NCI-H1105 (cell line): ENCODE data around the gene ESRRG.
A peak's percentile ranks its signal among the peaks of the same experiment; 100 is the strongest.

Experiments
- DNase-seq: peaks from one replicate; lab custom pipeline; 2025; lab: John Stamatoyannopoulos, UW

Gene ESRRG

DNA sequence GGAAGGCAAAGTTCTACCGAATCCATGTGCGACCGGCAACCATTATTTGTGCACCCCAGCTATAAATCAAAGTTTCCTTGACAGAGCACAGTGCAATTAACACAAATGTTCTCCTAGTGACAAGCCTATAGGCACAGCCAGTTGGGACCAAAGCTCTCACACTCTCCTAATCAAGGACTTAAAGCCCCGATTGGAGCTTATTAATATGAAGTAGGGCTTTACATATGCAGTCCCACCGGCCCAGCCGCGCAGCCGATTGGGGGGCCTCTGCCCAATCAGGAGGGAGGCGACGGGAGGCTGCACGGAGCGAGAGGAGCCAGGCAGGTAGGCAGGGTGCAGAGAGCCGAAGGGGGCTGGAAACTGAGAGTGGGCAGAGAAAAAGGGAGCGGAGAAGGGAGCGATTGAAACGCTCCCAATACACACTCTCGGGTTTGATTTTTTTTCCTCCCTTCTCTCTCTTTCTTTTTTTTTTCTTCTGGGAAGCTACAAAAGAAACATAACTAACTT lies at the start of gene ESRRG:
ESRRG (minus strand) TSS at position 156 of the 507 bp plus-strand sequence; CDS start at position 26, 130 bp downstream.
- DNase-seq: peak; percentile 89

- no peak for DNase-seq
These were observed 48.7 kb upstream of the ESRRG start for GRCh38 chr1:216771922-216772321.

- no peak for DNase-seq
These were observed 43.6 kb upstream of the ESRRG start for GRCh38 chr1:216766633-216767327.

DNA sequence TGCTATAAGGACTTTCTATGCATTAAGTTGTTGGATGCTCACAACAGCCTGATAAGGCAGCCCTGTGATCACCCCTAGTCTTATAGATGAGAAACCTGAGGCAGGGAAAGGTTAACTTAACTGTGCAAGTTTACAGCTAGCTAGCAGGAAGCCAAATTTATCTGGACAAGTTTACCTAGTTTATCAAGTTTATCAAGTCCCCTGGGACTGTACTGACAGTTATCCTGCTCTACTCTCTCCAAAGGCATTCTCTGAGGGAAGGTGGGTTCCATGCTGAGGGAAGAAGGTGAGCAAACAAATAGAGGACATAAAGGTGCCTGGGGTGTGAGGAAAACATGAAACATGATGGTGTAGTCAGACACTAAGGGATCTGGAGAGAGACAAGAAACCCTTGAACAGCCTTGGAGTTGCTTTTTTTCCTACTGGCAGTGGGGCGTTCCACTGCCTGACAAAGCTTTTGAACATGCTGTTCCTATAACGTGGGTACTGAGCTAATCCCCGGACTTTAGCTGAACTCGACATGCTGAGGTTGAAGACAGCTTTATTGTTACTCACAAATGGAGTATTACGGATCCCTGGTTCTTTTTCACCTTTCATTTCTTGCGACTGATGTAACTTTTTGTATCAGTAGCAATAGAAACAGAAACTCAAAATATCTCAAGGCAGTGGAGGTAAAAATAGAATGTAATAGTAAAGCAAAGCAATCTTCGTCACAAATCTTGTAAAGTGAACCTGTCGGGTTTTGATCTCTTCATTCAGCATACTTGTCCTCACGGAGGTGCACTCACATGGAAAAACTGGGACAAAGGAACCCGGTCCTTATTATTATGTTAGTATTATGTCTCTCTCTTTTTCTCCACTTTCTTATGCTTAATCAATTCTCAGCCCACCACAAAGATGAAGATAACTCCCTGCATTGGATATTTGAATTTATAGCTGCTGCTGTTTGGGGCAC lies 42.4 kb upstream of the ESRRG start:
- no peak for DNase-seq

- DNase-seq: no peak
These were observed 34.9 kb upstream of the ESRRG start for GRCh38 chr1:216758161-216758560.

DNA sequence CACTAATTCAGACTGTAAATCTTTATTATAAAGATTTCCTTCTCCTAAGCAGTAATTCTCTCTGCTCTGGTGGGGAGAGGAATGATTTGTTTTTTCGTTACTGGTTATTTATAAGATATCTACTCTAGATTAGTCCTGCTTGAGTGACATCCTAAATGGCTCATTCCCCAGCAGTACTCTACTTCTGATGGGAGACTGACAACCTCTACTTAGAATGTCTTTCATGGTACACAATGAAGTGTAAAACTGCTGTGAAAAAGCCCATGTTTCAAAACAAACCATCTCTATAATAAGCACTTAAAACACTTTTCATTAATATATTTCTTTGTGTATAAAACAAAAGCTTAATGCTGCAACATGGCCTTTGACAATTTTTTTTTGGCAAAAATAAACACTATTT lies 33.9 kb upstream of the ESRRG start:
- DNase-seq: no peak

GRCh38 chr1:216750961-216751360 lies 27.7 kb upstream of the ESRRG start:
- no peak for DNase-seq

GRCh38 chr1:216750031-216750627 lies 26.9 kb upstream of the ESRRG start:
- peak; percentile 61 for DNase-seq

GRCh38 chr1:216749232-216749631 lies 26.0 kb upstream of the ESRRG start:
- no peak for DNase-seq

DNA sequence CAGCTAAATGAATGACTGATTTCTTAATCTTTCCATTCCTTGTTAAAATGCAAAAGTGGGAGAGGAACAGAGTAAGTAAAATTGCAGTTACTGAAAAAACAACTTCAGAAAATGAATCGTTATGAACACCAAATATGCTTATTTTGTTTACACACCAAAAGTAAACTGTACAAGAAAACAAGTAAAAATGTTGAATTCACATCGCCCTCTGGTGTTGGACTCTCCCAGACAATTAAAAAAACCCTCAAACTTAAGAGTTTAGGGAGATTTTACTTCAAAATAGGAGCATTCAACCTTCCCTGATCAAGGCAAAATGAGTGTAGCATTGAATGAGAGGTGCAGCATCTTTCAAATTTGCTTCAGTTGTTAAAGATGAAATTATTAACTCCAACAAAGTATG lies 19.4 kb upstream of the ESRRG start:
- no peak for DNase-seq

- DNase-seq: no peak
These were observed 17.1 kb upstream of the ESRRG start for GRCh38 chr1:216740331-216740730.

GRCh38 chr1:216739793-216740192 lies 16.6 kb upstream of the ESRRG start:
- no peak for DNase-seq

GRCh38 chr1:216732121-216732520 lies 8.9 kb upstream of the ESRRG start:
- DNase-seq: no peak

DNA sequence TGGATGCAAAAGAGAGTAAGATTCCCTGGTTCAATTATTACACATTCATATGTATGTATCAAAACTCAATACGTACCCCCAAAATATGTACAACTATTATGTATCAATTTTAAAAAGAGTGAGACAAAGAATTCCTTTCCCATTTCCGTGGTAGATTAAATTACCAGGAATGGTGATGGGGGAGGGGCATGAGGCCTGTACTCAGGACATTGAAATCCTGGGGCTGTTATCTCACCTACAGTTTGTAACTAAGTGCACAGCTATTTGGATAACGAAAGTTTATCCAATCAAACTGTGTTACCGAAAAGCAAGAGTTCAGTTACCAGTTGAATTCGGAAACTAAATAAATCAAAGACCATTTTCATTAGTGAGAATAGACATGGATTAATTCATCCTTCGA lies 8.3 kb upstream of the ESRRG start:
- no peak for DNase-seq

- DNase-seq: no peak
These were observed 3.2 kb upstream of the ESRRG start for GRCh38 chr1:216726435-216726834.

DNA sequence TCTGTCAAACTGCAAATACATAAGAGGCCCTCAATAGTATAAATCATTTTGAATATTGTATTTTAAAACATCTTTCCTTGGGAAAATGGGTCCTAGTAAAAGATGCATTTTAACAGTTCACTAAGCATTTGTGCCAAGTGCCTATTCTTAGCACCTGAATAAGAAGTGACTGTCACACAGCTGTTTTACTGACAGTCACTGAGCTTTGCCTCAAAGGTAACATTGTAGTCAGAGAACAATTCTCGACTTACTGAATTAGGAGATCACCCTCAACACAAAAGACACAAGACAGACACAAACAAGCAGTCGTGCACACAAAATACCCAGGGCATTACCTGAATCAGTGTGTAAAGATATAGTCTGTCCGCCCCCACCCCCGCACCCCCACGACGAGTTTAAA lies 408 bp downstream of the ESRRG start:
- DNase-seq: no peak

GRCh38 chr1:216721863-216722262 lies 1.4 kb downstream of the ESRRG start:
- no peak for DNase-seq

- DNase-seq: no peak
These were observed 2.2 kb downstream of the ESRRG start for GRCh38 chr1:216721062-216721461.

- no peak for DNase-seq
These were observed 11.5 kb downstream of the ESRRG start for GRCh38 chr1:216711712-216712111.

- DNase-seq: no peak
These were observed 12.5 kb downstream of the ESRRG start for GRCh38 chr1:216710598-216711333.

DNA sequence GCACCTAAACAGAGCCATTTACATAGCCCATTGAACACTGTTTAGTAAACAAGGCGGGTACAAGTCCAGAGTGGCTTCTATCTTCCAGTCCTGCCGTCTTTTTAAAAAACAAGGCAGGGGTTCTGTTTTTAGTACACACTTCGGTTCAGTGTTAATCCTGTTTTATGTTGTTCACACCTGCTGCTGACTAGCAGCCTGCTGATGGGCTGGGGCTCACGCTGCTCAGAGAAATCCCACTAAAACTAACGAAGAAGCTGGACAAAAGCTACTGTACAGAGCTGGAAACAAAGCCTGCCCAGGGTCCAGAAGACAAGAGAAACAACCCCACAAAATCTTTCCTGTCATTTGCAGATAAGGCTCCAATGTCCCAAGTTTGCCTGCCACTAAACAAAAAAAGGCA lies 13.2 kb downstream of the ESRRG start:
- no peak for DNase-seq

GRCh38 chr1:216705676-216706075 lies 17.6 kb downstream of the ESRRG start:
- peak; percentile 94 for DNase-seq
